Ovary (tissue), 9 donors: ENCODE data around the gene DGCR6L. TPM values are rescaled to one million over a fixed set of nuclear protein-coding genes. Genes with fewer than 3 reads are reported as not detected.
"Not testable (repeated sequence)": the region's sequence is repeated elsewhere in the genome, so short reads cannot be mapped to it uniquely, and the experiment has no call there.

Source experiments
- DNase-seq, 5 donors: peaks; one replicate each; pipeline ENCODE4 v3.0.0-alpha.2; 2019 to 2020
- H3K27ac ChIP-seq, 2 donors: fragments of 200-600 bp; one replicate each; pipeline versions ENCODE4 v1.5.1 to v1.8.0; 2019 to 2022
- H3K27me3 ChIP-seq: fragments of 200-600 bp; one replicate; pipeline ENCODE4 v1.8.0; 2022
- H3K36me3 ChIP-seq: fragments of 200-600 bp; sonication (generic); one replicate; pipeline ENCODE4 v1.5.1; 2019
- H3K4me1 ChIP-seq: one replicate; pipeline ENCODE4 v1.8.1; 2013; ENCODE audit warnings: mild to moderate bottlenecking, moderate library complexity; ENCODE audit not compliant: insufficient read depth
- H3K4me3 ChIP-seq: fragments of 200-600 bp; sonication (generic); one replicate; pipeline ENCODE4 v1.5.1; 2017
- H3K9me3 ChIP-seq, 2 donors: fragments of 200-600 bp in 1 of 2; sonication (generic) in 1 of 2; one replicate each; pipeline versions ENCODE4 v1.5.1 to v1.8.1; 2013 to 2019; ENCODE audit warnings: mild to moderate bottlenecking in 1 of 2, moderate library complexity in 1 of 2
- CTCF ChIP-seq, 3 donors: fragments of 450-650 bp in 2 of 3; fragments of 200-600 bp in 1 of 3; IDR thresholded peaks; one replicate each; pipeline versions ENCODE4 v1.5.1 to v1.8.0; 2016 to 2022; ENCODE audit warnings: antibody characterized with exemption in 3 of 3, mild to moderate bottlenecking in 1 of 3
- EP300 ChIP-seq: sonication (generic); formaldehyde crosslinking; IDR thresholded peaks from one replicate; pipeline ENCODE4 v1.6.1; 2017; ENCODE audit warnings: antibody characterized with exemption
- POLR2A ChIP-seq: fragments of 450-650 bp; IDR thresholded peaks from one replicate; pipeline ENCODE4 v1.6.1; 2017; ENCODE audit warnings: antibody characterized with exemption, mild to moderate bottlenecking, moderate library complexity
- WGBS, 3 donors: extraction: QIAGEN DNeasy Blood & Tissue Kit in 1 of 3; methylation state at CpG; one replicate each; pipeline versions ENCODE4 v1.1.5 to v1.1.7; 2013 to 2017; 5-methylcytosine and 5-hydroxymethylcytosine counted together
- intact Hi-C, 4 donors: fragments of 100-400 bp; cut with DNase I; formaldehyde crosslinking; loops; one replicate each; pipeline versions ENCODE4 v1.11.0 to v1.15.1; 2022 to 2023
- polyA plus RNA-seq, 2 donors: library from polyadenylated mRNA; stranded (reverse); fragments of 200-250 nt in 1 of 2; fragments of 350-450 nt in 1 of 2; fragmentation: Illumina TruSeq in 1 of 2; extraction: RNeasy Lipid Tissue Mini Kit (QIAGEN cat#74804) in 1 of 2; gene quantifications; one replicate each; pipeline ENCODE4 v1.2.3, GENCODE V29; 2013 to 2014
- total RNA-seq, 7 donors: library from RNA; depleted of rRNA in 2 of 7; stranded (reverse); fragments of >200 nt in 2 of 7; fragmentation: NEBNext Ultra II Directional in 3 of 7; extraction: Animal tissue kit (Norgen Biotek cat#: 25700) in 3 of 7; gene quantifications; one replicate each; pipeline versions ENCODE4 v1.1.0 to v1.2.4, GENCODE V29; 2016 to 2023
- donor health status: DM: no; HTN: no; CAD: no; lungs with moderate emphysema.
- donor health status: DM: no; HTN: no; CAD: no.
- donor health status: Bipolar disorder and iron deficiency.
- donor health status: DM: yes; HTN: yes; CAD: no.
- donor health status: DM: no; HTN: no; CAD: no.
- donor health status: DM: yes; HTN: yes; CAD: no.

DGCR6L gene
- total and polyA plus RNA-seq, 9 donors, result 1.9 to 69.5 (median 40.8) TPM

GRCh38 chr22:20305894-20306645 is 13.8 kb downstream of the DGCR6L start:
- no peaks in the 10 kb centered on the region for H3K27me3 ChIP-seq
- no peak for TF ChIP-seq POLR2A
- no peak for TF ChIP-seq CTCF (IDR thresholded peaks at IDR 0.05)
- no peak overlapping the region for H3K4me3 ChIP-seq
- 52 to 62% (median 61%) methylated on average over 15 to 21 of the region's 21 CpGs for WGBS, 3 donors
- no peaks in the 10 kb centered on the region for H3K4me1 ChIP-seq
- no peak for DNase-seq
- no peaks in the 10 kb centered on the region for H3K9me3 ChIP-seq
- H3K27ac ChIP-seq, result no peak overlapping the region
- no peaks in the 10 kb centered on the region for H3K36me3 ChIP-seq
- intact Hi-C loops, result no loop called here

DNA sequence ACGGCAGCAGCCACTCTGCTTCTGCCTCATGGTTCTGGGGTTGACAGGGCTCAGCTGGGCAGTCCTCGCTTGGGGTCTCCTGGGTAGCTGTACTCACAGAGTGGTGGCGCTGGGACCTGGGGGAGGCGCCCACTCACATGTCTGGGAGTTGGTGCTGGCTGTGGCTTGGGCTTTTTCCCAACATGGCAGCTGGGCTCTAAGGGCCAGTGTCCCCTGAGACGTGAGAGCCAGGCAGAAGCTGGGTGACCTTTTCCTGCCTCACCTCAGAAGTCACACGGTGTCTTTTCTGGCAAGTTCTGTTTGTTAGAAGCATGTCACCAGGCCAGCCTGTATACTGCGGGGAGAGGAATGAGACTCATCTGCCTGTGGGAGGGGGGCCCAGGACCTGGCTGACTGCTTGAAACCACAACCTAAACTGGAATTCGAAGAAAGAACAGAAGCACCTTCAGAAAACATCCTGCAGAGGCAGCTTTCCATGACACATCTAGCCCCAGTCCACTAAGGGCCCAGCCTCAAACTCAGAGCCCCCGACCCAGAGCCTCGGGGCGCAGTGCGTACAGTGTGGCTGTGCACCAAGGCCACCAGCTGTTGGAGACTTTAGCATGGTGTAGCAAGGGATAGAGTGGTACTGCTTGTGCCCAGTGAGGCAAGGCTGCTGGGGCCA is 14.5 kb downstream of the DGCR6L start:
- H3K4me1 ChIP-seq, H3K36me3 ChIP-seq, DNase-seq, H3K9me3 ChIP-seq, H3K27me3 ChIP-seq, H3K27ac ChIP-seq, H3K4me3 ChIP-seq, intact Hi-C loops: not testable (repeated sequence)
- WGBS, 3 donors, result 51 to 62% (median 60%) methylated on average over 9 to 12 of the region's 12 CpGs

DNA sequence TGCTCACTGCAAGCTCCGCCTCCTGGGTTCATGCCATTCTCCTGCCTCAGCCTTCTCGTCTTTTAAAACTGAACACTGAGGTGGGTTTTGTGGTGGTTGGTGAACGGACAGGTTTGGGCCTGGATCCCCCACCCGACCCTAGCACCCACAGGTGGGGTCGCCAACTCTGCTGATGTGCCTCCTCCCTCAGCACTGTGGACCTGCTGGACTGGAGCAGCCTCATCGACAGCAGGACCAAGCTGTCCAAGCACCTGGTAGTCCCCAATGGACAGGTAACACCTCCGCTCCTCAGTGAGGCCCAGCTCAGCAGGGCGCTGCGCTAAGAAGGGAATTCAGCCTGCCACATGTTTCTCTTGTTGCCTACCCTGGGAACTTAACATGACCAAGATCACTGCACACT is 15.2 kb downstream of the DGCR6L start:
- no peaks in the 10 kb centered on the region for H3K27me3 ChIP-seq
- no peak for TF ChIP-seq EP300
- no peak for TF ChIP-seq CTCF (IDR thresholded peaks at IDR 0.05)
- no peak for TF ChIP-seq POLR2A
- peaks cover 3% of the 10 kb centered on the region for H3K4me1 ChIP-seq
- intact Hi-C loops, result no loop called here
- H3K9me3 ChIP-seq, result no peaks in the 10 kb centered on the region
- H3K4me3 ChIP-seq, result no peak overlapping the region
- no peaks in the 10 kb centered on the region for H3K36me3 ChIP-seq
- WGBS, 3 donors, result 78 to 85% (median 78%) methylated on average over 9 of the region's 9 CpGs
- no peak for DNase-seq
- no peak overlapping the region for H3K27ac ChIP-seq

- H3K4me1 ChIP-seq, H3K27me3 ChIP-seq, DNase-seq, H3K9me3 ChIP-seq, H3K27ac ChIP-seq, H3K36me3 ChIP-seq, H3K4me3 ChIP-seq, intact Hi-C loops: not testable (repeated sequence)
- WGBS, 3 donors, result 53 to 65% (median 59%) methylated on average over 7 of the region's 7 CpGs
Observed at GRCh38 chr22:20303229-20303534, 16.7 kb downstream of the DGCR6L start.

- no peaks in the 10 kb centered on the region for H3K9me3 ChIP-seq
- no peak for DNase-seq
- H3K4me1 ChIP-seq, result peaks cover 3% of the 10 kb centered on the region
- no peaks in the 10 kb centered on the region for H3K36me3 ChIP-seq
- H3K4me3 ChIP-seq, result no peak overlapping the region
- H3K27me3 ChIP-seq, result no peaks in the 10 kb centered on the region
- 63 to 78% (median 64%) methylated on average over 13 of the region's 13 CpGs for WGBS, 3 donors
- TF ChIP-seq POLR2A (no peak), EP300 (no peak), CTCF (IDR thresholded peaks at IDR 0.05) (no peak)
- intact Hi-C loops, result no loop called here
- H3K27ac ChIP-seq, result no peak overlapping the region
Observed at GRCh38 chr22:20302438-20303228, 17.2 kb downstream of the DGCR6L start.
